Testis (tissue), 3 donors: ENCODE measurements around the gene PCDHGA11. TPM values are rescaled to one million over a fixed set of nuclear protein-coding genes. Genes with fewer than 3 reads are reported as not detected.

Source experiments
- DNase-seq: peaks from one replicate; pipeline ENCODE4 v3.0.0-alpha.2; 2019
- H3K27ac ChIP-seq, 2 donors: fragments of 200-600 bp; sonication (generic); one replicate each; pipeline ENCODE4 v1.5.1; 2019
- H3K27me3 ChIP-seq: fragments of 200-600 bp; sonication (generic); one replicate; pipeline ENCODE4 v1.5.1; 2019
- H3K36me3 ChIP-seq: fragments of 200-600 bp; sonication (generic); one replicate; pipeline ENCODE4 v1.5.1; 2017; ENCODE audit warnings: low read depth; ENCODE audit errors: missing control alignments
- H3K4me1 ChIP-seq: fragments of 200-600 bp; sonication (generic); one replicate; pipeline ENCODE4 v1.5.1; 2019
- H3K4me3 ChIP-seq, 2 donors: fragments of 200-600 bp; sonication (generic); one replicate each; pipeline ENCODE4 v1.5.1; 2017 to 2019
- H3K9me3 ChIP-seq: fragments of 200-600 bp; sonication (generic); one replicate; pipeline ENCODE4 v1.5.1; 2017
- POLR2A ChIP-seq: fragments of 450-650 bp; IDR thresholded peaks from one replicate; pipeline ENCODE4 v1.6.1; 2017; ENCODE audit warnings: antibody characterized with exemption, mild to moderate bottlenecking, moderate library complexity
- WGBS, 2 donors: methylation state at CpG; one replicate each; pipeline ENCODE4 v1.1.5; 2018; 5-methylcytosine and 5-hydroxymethylcytosine counted together
- intact Hi-C: fragments of 100-400 bp; cut with DNase I; formaldehyde crosslinking; loops from one replicate; pipeline ENCODE4 v1.15.1; 2023; ENCODE audit warnings: low total_unique reads
- polyA plus RNA-seq: library from polyadenylated mRNA; stranded (reverse); fragments of 350-450 nt; fragmentation: Illumina TruSeq; extraction: RNeasy Lipid Tissue Mini Kit (QIAGEN cat#74804); gene quantifications from one replicate; pipeline ENCODE4 v1.2.3, GENCODE V29; 2014; ENCODE audit warnings: low read depth, low replicate concordance; ENCODE audit not compliant: insufficient read depth
- total RNA-seq, 2 donors: library from RNA; depleted of rRNA; stranded (reverse); fragments of >200 nt; gene quantifications; one replicate each; pipeline ENCODE4 v1.2.3, GENCODE V29; 2016
- TF ChIP-seq, protein P1 (sequence below), 3 experiments: fragments of 450-650 bp in 2 of 3; fragments of 200-600 bp in 1 of 3; sonication (generic) in 1 of 3; IDR thresholded peaks; one replicate each; pipeline ENCODE4 v1.5.1; 2016 to 2019; ENCODE audit warnings: antibody characterized with exemption in 3 of 3, mild to moderate bottlenecking in 2 of 3, moderate library complexity in 1 of 3

PCDHGA11 gene
- total and polyA plus RNA-seq, 3 donors from 2014 or later = 0.83 to 9.1 (median 8.4) TPM

DNA sequence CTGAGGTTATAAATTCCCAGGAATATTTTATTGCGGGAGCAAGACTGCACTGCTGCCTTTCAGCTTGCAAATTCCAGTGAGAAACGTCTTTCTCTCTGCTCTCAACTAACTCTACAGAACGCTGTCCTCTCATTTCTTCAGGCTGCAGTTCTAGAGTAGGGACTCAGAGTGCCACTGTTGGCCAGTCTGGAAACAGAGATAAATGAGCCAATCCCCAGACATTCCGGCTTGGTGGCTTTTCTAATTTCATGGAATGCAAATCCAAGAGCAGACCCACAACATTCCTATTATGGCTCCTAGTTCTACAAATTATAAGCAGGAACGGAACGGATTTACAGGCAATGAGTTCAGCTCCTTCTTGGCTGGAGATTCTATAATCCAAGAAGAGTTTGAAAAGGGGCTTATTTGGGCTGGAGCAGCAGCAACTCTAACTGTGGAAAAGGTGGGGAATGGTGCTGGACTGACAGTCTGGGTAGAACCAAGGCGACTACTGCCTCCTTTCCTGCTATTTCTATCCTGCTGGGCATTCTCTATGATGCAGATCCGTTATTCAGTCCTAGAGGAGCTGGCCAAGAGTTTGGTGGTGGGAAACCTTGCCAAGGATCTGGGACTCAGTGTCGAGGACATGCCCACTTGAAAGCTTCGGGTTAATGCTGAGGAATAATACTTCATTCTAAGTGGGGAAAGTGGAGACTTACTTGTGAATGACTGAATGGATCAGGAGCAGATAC is 18.7 kb downstream of the PCDHGA11 start:
- DNase-seq = no peak
- no peaks in the 10 kb centered on the region for H3K27me3 ChIP-seq
- H3K9me3 ChIP-seq = no peaks in the 10 kb centered on the region
- WGBS, 2 donors = 72 to 75% methylated on average over 10 of the region's 10 CpGs
- no peak for TF ChIP-seq POLR2A
- TF ChIP-seq, protein P1, sequence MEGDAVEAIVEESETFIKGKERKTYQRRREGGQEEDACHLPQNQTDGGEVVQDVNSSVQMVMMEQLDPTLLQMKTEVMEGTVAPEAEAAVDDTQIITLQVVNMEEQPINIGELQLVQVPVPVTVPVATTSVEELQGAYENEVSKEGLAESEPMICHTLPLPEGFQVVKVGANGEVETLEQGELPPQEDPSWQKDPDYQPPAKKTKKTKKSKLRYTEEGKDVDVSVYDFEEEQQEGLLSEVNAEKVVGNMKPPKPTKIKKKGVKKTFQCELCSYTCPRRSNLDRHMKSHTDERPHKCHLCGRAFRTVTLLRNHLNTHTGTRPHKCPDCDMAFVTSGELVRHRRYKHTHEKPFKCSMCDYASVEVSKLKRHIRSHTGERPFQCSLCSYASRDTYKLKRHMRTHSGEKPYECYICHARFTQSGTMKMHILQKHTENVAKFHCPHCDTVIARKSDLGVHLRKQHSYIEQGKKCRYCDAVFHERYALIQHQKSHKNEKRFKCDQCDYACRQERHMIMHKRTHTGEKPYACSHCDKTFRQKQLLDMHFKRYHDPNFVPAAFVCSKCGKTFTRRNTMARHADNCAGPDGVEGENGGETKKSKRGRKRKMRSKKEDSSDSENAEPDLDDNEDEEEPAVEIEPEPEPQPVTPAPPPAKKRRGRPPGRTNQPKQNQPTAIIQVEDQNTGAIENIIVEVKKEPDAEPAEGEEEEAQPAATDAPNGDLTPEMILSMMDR (IDR thresholded peaks at IDR 0.05) = no peak
- H3K36me3 ChIP-seq = no peaks in the 10 kb centered on the region
- H3K27ac ChIP-seq = no peak overlapping the region
- no peak overlapping the region for H3K4me3 ChIP-seq
- intact Hi-C loops = no loop called here
- H3K4me1 ChIP-seq = no peaks in the 10 kb centered on the region

DNA sequence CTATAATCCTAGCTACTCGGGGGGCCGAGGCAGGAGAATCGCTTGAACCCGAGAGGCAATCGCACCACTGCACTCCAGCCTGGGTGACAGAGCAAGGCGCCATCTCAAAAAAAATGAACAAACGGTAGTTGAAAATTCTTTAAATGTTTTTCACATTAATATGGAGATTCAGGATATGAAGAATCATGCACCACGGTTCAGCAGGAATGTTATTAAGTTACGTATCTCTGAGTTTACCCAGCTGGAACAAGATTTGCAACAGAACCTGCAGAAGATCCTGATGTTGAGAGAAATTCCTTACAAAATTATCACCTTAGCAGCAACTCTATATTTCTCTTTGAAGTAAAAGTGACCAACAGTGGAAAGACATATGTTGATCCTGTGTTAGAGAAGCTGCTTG is 19.5 kb downstream of the PCDHGA11 start:
- H3K27ac ChIP-seq = no peak overlapping the region
- TF ChIP-seq, protein P1 (IDR thresholded peaks at IDR 0.05) = no peak
- TF ChIP-seq POLR2A = no peak
- DNase-seq = no peak
- intact Hi-C loops = no loop called here
- 90 to 94% methylated on average over 9 of the region's 9 CpGs for WGBS, 2 donors
- H3K9me3 ChIP-seq = no peaks in the 10 kb centered on the region
- H3K4me1 ChIP-seq = no peaks in the 10 kb centered on the region
- no peak overlapping the region for H3K4me3 ChIP-seq
- no peaks in the 10 kb centered on the region for H3K27me3 ChIP-seq
- no peaks in the 10 kb centered on the region for H3K36me3 ChIP-seq

DNA sequence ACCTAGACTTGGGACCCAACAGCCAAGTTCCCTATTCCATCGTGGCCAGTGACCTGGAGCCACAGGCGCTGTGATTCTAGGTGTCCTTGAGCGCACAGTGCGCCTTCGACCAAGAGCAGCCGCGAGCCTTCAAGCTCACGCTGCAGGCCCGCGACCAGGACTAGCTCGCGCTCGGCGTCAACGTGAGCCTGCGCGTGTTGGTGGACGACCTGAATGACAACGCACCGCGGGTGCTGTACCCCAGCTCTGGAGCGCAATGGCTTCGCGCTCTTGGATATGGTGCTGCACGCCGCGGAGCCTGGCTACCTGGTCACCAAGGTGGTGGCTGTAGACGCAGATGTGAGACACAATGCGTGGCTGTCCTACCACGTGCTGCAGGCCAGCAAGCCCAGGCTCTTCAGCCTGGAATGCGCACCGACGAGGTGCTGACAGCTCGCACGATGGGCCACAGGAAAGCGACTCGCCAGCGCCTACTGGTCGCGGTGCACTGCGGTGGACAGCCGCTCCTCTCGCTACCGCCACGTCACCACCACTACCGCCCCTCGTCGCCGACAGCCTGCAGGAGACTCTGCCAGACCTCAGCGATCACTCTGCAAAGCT is 20.8 kb downstream of the PCDHGA11 start:
- Histone ChIP-seq H3K27ac (no peak overlapping the region), H3K4me1 (no peaks in the 10 kb centered on the region), H3K4me3 (no peak overlapping the region), H3K36me3 (no peaks in the 10 kb centered on the region), H3K27me3 (no peaks in the 10 kb centered on the region), H3K9me3 (no peaks in the 10 kb centered on the region)
- TF ChIP-seq, protein P1 (IDR thresholded peaks at IDR 0.05) = no peak
- TF ChIP-seq POLR2A = no peak
- no peak for DNase-seq
- intact Hi-C loops = no loop called here
- WGBS, 2 donors = 39 to 47% methylated on average over 15 to 41 of the region's 50 CpGs

DNA sequence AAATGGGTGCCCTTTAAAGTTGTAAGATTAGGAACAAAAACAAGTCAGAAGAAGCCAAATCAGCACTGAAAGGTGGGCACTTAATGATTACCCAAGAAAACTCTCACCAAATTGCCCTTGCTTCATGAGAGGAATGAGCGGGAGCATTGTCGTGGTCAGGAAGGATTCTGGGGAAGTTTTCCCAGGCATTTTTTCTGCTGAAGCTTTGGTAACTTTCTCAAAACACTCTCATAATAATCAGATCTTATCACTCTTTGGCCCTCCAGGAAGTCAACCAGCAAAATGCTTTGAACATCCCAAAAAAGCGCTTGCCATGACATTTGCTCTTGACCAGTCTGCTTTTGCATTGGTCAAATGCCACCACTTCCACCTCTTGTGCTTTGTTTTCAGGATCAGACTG is 44.5 kb downstream of the PCDHGA11 start:
- no peak for DNase-seq
- TF ChIP-seq POLR2A = no peak
- TF ChIP-seq, protein P1 (IDR thresholded peaks at IDR 0.05) = no peak
- Histone ChIP-seq H3K9me3 (no peaks in the 10 kb centered on the region), H3K27me3 (no peaks in the 10 kb centered on the region), H3K4me3 (no peak overlapping the region), H3K36me3 (no peaks in the 10 kb centered on the region), H3K27ac (no peak overlapping the region), H3K4me1 (no peaks in the 10 kb centered on the region)
- intact Hi-C loops = no loop called here
- 85 to 95% methylated on average over 3 of the region's 3 CpGs for WGBS, 2 donors

Other genes with a start within 250 kb of the PCDHGA11 start
Only the 30 nearest of the 37 such genes appear.
- 1 to 10 TPM; 6.1 to 6.5 TPM for gene PCDHB12, start 212.3 kb upstream of the PCDHGA11 start, total RNA-seq
- 1.4 TPM for gene PCDHB12, start 212.3 kb upstream of the PCDHGA11 start, polyA plus RNA-seq
- 1 to 10 TPM; 8.6 to 9.3 TPM for gene PCDHB13, start 207.1 kb upstream of the PCDHGA11 start, total RNA-seq
- 2.6 TPM for gene PCDHB13, start 207.1 kb upstream of the PCDHGA11 start, polyA plus RNA-seq
- gene PCDHB14, start 197.7 kb upstream of the PCDHGA11 start, total RNA-seq = 1 to 10 TPM; 7.9 to 8.0 TPM
- gene PCDHB14, start 197.7 kb upstream of the PCDHGA11 start, polyA plus RNA-seq = 2.7 TPM
- gene PCDHB15, start 175.7 kb upstream of the PCDHGA11 start, total RNA-seq = 10 to 100 TPM; 22.1 to 27.6 TPM
- gene PCDHB15, start 175.7 kb upstream of the PCDHGA11 start, polyA plus RNA-seq = 10.3 TPM
- 1 to 10 TPM; 4.0 to 4.4 TPM for gene SLC25A2, start 117.0 kb upstream of the PCDHGA11 start, total RNA-seq
- 15.9 TPM for gene SLC25A2, start 117.0 kb upstream of the PCDHGA11 start, polyA plus RNA-seq
- gene TAF7, start 100.3 kb upstream of the PCDHGA11 start, total RNA-seq = 100 to 1,000 TPM; 112 to 131 TPM
- 137 TPM for gene TAF7, start 100.3 kb upstream of the PCDHGA11 start, polyA plus RNA-seq
- 10 to 100 TPM in 1 of 2 donors, 1 to 10 TPM in 1; 8.7 to 13.1 TPM for gene PCDHGA1, start 90.5 kb upstream of the PCDHGA11 start, total RNA-seq
- 1.6 TPM for gene PCDHGA1, start 90.5 kb upstream of the PCDHGA11 start, polyA plus RNA-seq
- gene PCDHGA2, start 82.3 kb upstream of the PCDHGA11 start, total RNA-seq = 10 to 100 TPM; 19.4 to 31.0 TPM
- 5.6 TPM for gene PCDHGA2, start 82.3 kb upstream of the PCDHGA11 start, polyA plus RNA-seq
- 10 to 100 TPM; 19.3 to 31.8 TPM for gene PCDHGA3, start 77.2 kb upstream of the PCDHGA11 start, total RNA-seq
- gene PCDHGA3, start 77.2 kb upstream of the PCDHGA11 start, polyA plus RNA-seq = 4.4 TPM
- gene PCDHGB1, start 71.0 kb upstream of the PCDHGA11 start, total RNA-seq = 10 to 100 TPM; 12.5 to 16.4 TPM
- 0.92 TPM for gene PCDHGB1, start 71.0 kb upstream of the PCDHGA11 start, polyA plus RNA-seq
- gene PCDHGA4, start 66.0 kb upstream of the PCDHGA11 start, total RNA-seq = 10 to 100 TPM; 14.2 to 21.0 TPM
- 1.9 TPM for gene PCDHGA4, start 66.0 kb upstream of the PCDHGA11 start, polyA plus RNA-seq
- gene PCDHGB2, start 61.1 kb upstream of the PCDHGA11 start, total RNA-seq = 10 to 100 TPM; 16.6 to 20.4 TPM
- gene PCDHGB2, start 61.1 kb upstream of the PCDHGA11 start, polyA plus RNA-seq = 1.5 TPM
- gene PCDHGA5, start 56.9 kb upstream of the PCDHGA11 start, total RNA-seq = 10 to 100 TPM in 1 of 2 donors, 1 to 10 TPM in 1; 9.4 to 12.2 TPM
- 1.5 TPM for gene PCDHGA5, start 56.9 kb upstream of the PCDHGA11 start, polyA plus RNA-seq
- gene PCDHGB3, start 50.8 kb upstream of the PCDHGA11 start, total RNA-seq = 10 to 100 TPM; 11.3 to 17.1 TPM
- gene PCDHGB3, start 50.8 kb upstream of the PCDHGA11 start, polyA plus RNA-seq = 0.74 TPM
- gene PCDHGA6, start 47.2 kb upstream of the PCDHGA11 start, total RNA-seq = 10 to 100 TPM in 1 of 2 donors, 1 to 10 TPM in 1; 9.7 to 13.4 TPM
- gene PCDHGA6, start 47.2 kb upstream of the PCDHGA11 start, polyA plus RNA-seq = 1.8 TPM
- 10 to 100 TPM; 11.1 to 12.7 TPM for gene PCDHGA7, start 38.3 kb upstream of the PCDHGA11 start, total RNA-seq
- gene PCDHGA7, start 38.3 kb upstream of the PCDHGA11 start, polyA plus RNA-seq = 1.6 TPM
- 10 to 100 TPM; 11.3 to 13.3 TPM for gene PCDHGB4, start 33.4 kb upstream of the PCDHGA11 start, total RNA-seq
- 1.0 TPM for gene PCDHGB4, start 33.4 kb upstream of the PCDHGA11 start, polyA plus RNA-seq
- 1 to 10 TPM; 8.2 TPM for gene PCDHGA8, start 28.4 kb upstream of the PCDHGA11 start, total RNA-seq
- 0.15 TPM for gene PCDHGA8, start 28.4 kb upstream of the PCDHGA11 start, polyA plus RNA-seq
- gene PCDHGB5, start 23.1 kb upstream of the PCDHGA11 start, total RNA-seq = 10 to 100 TPM; 28.3 to 36.4 TPM
- gene PCDHGB5, start 23.1 kb upstream of the PCDHGA11 start, polyA plus RNA-seq = 4.5 TPM
- 10 to 100 TPM; 13.0 to 13.1 TPM for gene PCDHGA9, start 18.3 kb upstream of the PCDHGA11 start, total RNA-seq
- 1.1 TPM for gene PCDHGA9, start 18.3 kb upstream of the PCDHGA11 start, polyA plus RNA-seq
- 10 to 100 TPM in 1 of 2 donors, 1 to 10 TPM in 1; 9.9 to 12.6 TPM for gene PCDHGB6, start 13.0 kb upstream of the PCDHGA11 start, total RNA-seq
- gene PCDHGB6, start 13.0 kb upstream of the PCDHGA11 start, polyA plus RNA-seq = 2.1 TPM
- gene PCDHGA10, start 8.1 kb upstream of the PCDHGA11 start, total RNA-seq = 10 to 100 TPM; 11.3 to 11.7 TPM
- gene PCDHGA10, start 8.1 kb upstream of the PCDHGA11 start, polyA plus RNA-seq = 1.2 TPM
- 10 to 100 TPM; 15.3 to 18.1 TPM for gene PCDHGB7, start 3.4 kb upstream of the PCDHGA11 start, total RNA-seq
- 6.6 TPM for gene PCDHGB7, start 3.4 kb upstream of the PCDHGA11 start, polyA plus RNA-seq
- gene PCDHGA12, start 9.5 kb downstream of the PCDHGA11 start, total RNA-seq = 10 to 100 TPM; 10.3 to 11.3 TPM
- gene PCDHGA12, start 9.5 kb downstream of the PCDHGA11 start, polyA plus RNA-seq = 2.7 TPM
- gene PCDHGC3, start 54.9 kb downstream of the PCDHGA11 start, total RNA-seq = 10 to 100 TPM; 14.5 to 29.4 TPM
- gene PCDHGC3, start 54.9 kb downstream of the PCDHGA11 start, polyA plus RNA-seq = 61.1 TPM
- gene PCDHGC4, start 64.0 kb downstream of the PCDHGA11 start, total RNA-seq = 1 to 10 TPM; 6.1 TPM
- 0.57 TPM for gene PCDHGC4, start 64.0 kb downstream of the PCDHGA11 start, polyA plus RNA-seq
- 1 to 10 TPM; 4.9 to 5.4 TPM for gene PCDHGC5, start 68.0 kb downstream of the PCDHGA11 start, total RNA-seq
- gene PCDHGC5, start 68.0 kb downstream of the PCDHGA11 start, polyA plus RNA-seq = 0.50 TPM
- gene DIAPH1, start 197.9 kb downstream of the PCDHGA11 start, total RNA-seq = 10 to 100 TPM; 53.7 to 58.2 TPM
- 77.5 TPM for gene DIAPH1, start 197.9 kb downstream of the PCDHGA11 start, polyA plus RNA-seq
- gene HDAC3, start 215.8 kb downstream of the PCDHGA11 start, total RNA-seq = 10 to 100 TPM; 63.9 to 76.5 TPM
- 57.3 TPM for gene HDAC3, start 215.8 kb downstream of the PCDHGA11 start, polyA plus RNA-seq
- gene RELL2, start 215.9 kb downstream of the PCDHGA11 start, total RNA-seq = 10 to 100 TPM; 11.3 to 17.0 TPM
- 8.6 TPM for gene RELL2, start 215.9 kb downstream of the PCDHGA11 start, polyA plus RNA-seq